Measurements from ENCODE around the gene EIF5AL1.
A peak's percentile ranks its signal among the peaks of the same experiment; 100 is the strongest.

The EIF5AL1 gene

GRCh38 chr10:79488336-79488735 is 24.0 kb upstream of the EIF5AL1 start:
- H3K27ac ChIP-seq (ENCODE audit: low read depth, low read length, severe bottlenecking) = peak overlapping the region; percentile 89
- H3K4me1 ChIP-seq (ENCODE audit: control insufficient read depth, insufficient read depth, low read length, poor library complexity, severe bottlenecking) = peaks cover 41% of the 10 kb centered on the region
- no peak overlapping the region for H3K4me3 ChIP-seq (ENCODE audit: extremely low read depth, insufficient read depth, low read length, poor library complexity, severe bottlenecking)
- no peaks in the 10 kb centered on the region for H3K9me3 ChIP-seq (ENCODE audit: control insufficient read depth, low read length)
- 80 to 83% methylated on average over 1 of the region's 5 CpGs for WGBS, 2 experiments (ENCODE audit: insufficient coverage in 2 of 2)
- no peaks in the 10 kb centered on the region for H3K36me3 ChIP-seq (ENCODE audit: control insufficient read depth, insufficient read depth, low read length)

- H3K27ac ChIP-seq (ENCODE audit: low read depth, low read length, severe bottlenecking) = peak overlapping the region; percentile 89
- 88 to 92% methylated on average over 2 to 3 of the region's 3 CpGs for WGBS, 2 experiments (ENCODE audit: insufficient coverage in 2 of 2)
- H3K36me3 ChIP-seq (ENCODE audit: control insufficient read depth, insufficient read depth, low read length) = no peaks in the 10 kb centered on the region
- H3K9me3 ChIP-seq (ENCODE audit: control insufficient read depth, low read length) = no peaks in the 10 kb centered on the region
- H3K4me1 ChIP-seq (ENCODE audit: control insufficient read depth, insufficient read depth, low read length, poor library complexity, severe bottlenecking) = peaks cover 36% of the 10 kb centered on the region
- H3K4me3 ChIP-seq (ENCODE audit: extremely low read depth, insufficient read depth, low read length, poor library complexity, severe bottlenecking) = no peak overlapping the region
Measured at GRCh38 chr10:79488870-79489269, 23.5 kb upstream of the EIF5AL1 start.

DNA sequence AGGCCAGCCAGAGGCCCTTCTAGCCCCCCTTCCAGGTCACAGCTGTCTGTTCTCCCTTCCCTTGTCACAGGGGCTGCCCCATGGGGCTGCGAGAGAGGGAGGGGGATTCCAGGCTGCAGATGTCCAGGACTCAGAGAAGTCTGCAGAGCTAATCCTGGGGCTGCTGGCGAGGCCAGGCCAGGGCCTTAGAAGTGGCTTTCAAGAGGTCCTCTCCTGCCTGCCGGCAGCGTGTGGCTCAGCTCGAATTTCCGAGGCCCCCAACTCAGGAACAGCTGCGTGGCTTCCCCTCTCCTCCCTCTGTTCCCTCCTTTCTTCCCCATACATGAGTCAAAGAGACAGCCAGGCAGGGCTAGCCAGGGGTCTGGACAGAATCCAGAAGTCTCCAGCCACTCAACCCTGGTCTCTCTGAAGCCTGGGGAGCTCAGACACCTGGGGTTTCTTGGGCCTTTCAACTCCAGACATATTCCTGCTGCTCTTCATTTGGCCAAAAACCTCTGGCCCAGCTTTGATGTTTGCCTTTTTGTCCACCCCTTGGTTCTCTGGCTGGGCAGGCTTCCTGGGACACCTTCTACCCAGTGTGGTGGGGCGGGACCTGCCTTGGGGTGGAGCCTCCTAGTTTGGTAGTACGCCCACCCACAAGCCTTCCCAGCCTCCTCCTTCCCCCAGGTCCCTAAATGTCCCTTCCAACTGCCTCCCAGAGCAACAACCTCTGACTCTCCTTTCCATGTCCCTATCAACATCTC is 21.8 kb upstream of the EIF5AL1 start:
- H3K27ac ChIP-seq (ENCODE audit: low read depth, low read length, severe bottlenecking) = peak overlapping the region; percentile 69
- H3K4me1 ChIP-seq (ENCODE audit: control insufficient read depth, insufficient read depth, low read length, poor library complexity, severe bottlenecking) = peaks cover 31% of the 10 kb centered on the region
- WGBS, 2 experiments (ENCODE audit: insufficient coverage in 2 of 2) = 67 to 91% methylated on average over 1 to 9 of the region's 9 CpGs
- no peaks in the 10 kb centered on the region for H3K36me3 ChIP-seq (ENCODE audit: control insufficient read depth, insufficient read depth, low read length)
- H3K4me3 ChIP-seq (ENCODE audit: extremely low read depth, insufficient read depth, low read length, poor library complexity, severe bottlenecking) = no peak overlapping the region
- H3K9me3 ChIP-seq (ENCODE audit: control insufficient read depth, low read length) = no peaks in the 10 kb centered on the region

DNA sequence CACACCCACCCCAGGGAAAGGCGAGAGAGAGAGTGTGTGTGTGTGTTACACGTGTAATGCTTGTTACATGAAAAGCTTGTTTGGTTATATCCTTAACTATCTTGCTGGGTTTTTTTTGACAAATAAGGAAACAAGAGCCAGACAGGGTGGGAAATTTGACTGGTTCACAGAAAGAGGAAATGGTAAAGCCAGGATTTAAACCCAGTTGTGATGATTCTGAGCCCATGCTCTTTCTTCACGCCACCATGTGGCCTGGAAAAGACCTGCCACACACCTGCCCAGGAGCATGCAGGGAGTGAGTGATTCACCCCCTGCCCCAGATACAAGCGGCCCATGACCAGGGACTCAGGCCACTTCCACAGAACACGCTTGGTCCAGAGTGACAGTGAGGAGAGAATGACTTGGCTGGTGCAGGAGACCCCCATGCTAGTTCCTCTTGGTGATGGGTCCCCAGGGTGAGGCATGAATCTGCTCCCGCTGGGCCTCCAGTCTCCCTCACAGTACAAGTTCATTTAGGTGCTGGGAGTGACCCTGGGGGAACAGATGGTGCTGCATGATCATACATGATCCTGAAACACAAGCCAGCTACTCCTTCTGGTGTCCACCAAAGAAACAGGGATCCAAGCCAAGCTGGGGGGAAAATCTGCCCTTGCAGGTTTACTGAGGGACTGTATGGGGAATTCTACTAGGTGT is 21.0 kb upstream of the EIF5AL1 start:
- no peak overlapping the region for H3K27ac ChIP-seq (ENCODE audit: low read depth, low read length, severe bottlenecking)
- H3K4me1 ChIP-seq (ENCODE audit: control insufficient read depth, insufficient read depth, low read length, poor library complexity, severe bottlenecking) = peaks cover 31% of the 10 kb centered on the region
- no peak overlapping the region for H3K4me3 ChIP-seq (ENCODE audit: extremely low read depth, insufficient read depth, low read length, poor library complexity, severe bottlenecking)
- no peaks in the 10 kb centered on the region for H3K9me3 ChIP-seq (ENCODE audit: control insufficient read depth, low read length)
- 89 to 90% methylated on average over 2 to 3 of the region's 6 CpGs for WGBS, 2 experiments (ENCODE audit: insufficient coverage in 2 of 2)
- H3K36me3 ChIP-seq (ENCODE audit: control insufficient read depth, insufficient read depth, low read length) = no peaks in the 10 kb centered on the region

DNA sequence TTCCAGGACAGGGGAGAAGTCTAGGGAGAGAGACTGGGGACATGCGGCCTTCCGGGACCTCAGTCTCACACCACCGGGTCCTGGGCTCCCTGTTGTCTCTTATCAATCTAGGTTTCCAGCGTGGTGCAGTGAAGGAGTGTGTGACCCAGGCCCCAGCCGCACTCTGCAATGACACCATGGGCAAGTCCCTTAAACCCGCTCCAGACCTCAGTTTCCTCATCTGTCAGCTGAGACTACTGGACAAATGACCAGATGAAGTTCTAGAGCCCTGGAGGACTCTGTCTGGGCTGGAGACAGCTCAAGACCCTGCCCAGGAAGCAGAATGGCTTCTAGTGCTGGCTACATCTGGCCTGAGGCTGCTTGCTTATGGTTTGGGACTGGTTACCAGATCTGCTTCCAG is 20.1 kb upstream of the EIF5AL1 start:
- Histone ChIP-seq H3K9me3 (ENCODE audit: control insufficient read depth, low read length) (no peaks in the 10 kb centered on the region), H3K36me3 (ENCODE audit: control insufficient read depth, insufficient read depth, low read length) (no peaks in the 10 kb centered on the region), H3K4me3 (ENCODE audit: extremely low read depth, insufficient read depth, low read length, poor library complexity, severe bottlenecking) (no peak overlapping the region), H3K27ac (ENCODE audit: low read depth, low read length, severe bottlenecking) (no peak overlapping the region), H3K4me1 (ENCODE audit: control insufficient read depth, insufficient read depth, low read length, poor library complexity, severe bottlenecking) (peaks cover 30% of the 10 kb centered on the region)
- WGBS, 2 experiments (ENCODE audit: insufficient coverage in 2 of 2) = 96 to 97% methylated on average over 3 of the region's 6 CpGs

GRCh38 chr10:79492839-79493238 is 19.5 kb upstream of the EIF5AL1 start:
- 89 to 91% methylated on average over 2 to 3 of the region's 3 CpGs for WGBS, 2 experiments (ENCODE audit: insufficient coverage in 2 of 2)
- H3K4me1 ChIP-seq (ENCODE audit: control insufficient read depth, insufficient read depth, low read length, poor library complexity, severe bottlenecking) = peaks cover 25% of the 10 kb centered on the region
- H3K4me3 ChIP-seq (ENCODE audit: extremely low read depth, insufficient read depth, low read length, poor library complexity, severe bottlenecking) = no peak overlapping the region
- no peaks in the 10 kb centered on the region for H3K36me3 ChIP-seq (ENCODE audit: control insufficient read depth, insufficient read depth, low read length)
- H3K9me3 ChIP-seq (ENCODE audit: control insufficient read depth, low read length) = no peaks in the 10 kb centered on the region
- no peak overlapping the region for H3K27ac ChIP-seq (ENCODE audit: low read depth, low read length, severe bottlenecking)

GRCh38 chr10:79493806-79494205 is 18.5 kb upstream of the EIF5AL1 start:
- H3K4me1 ChIP-seq (ENCODE audit: control insufficient read depth, insufficient read depth, low read length, poor library complexity, severe bottlenecking) = peaks cover 15% of the 10 kb centered on the region
- no peak overlapping the region for H3K27ac ChIP-seq (ENCODE audit: low read depth, low read length, severe bottlenecking)
- no peak overlapping the region for H3K4me3 ChIP-seq (ENCODE audit: extremely low read depth, insufficient read depth, low read length, poor library complexity, severe bottlenecking)

GRCh38 chr10:79494871-79495705 is 17.2 kb upstream of the EIF5AL1 start:
- Histone ChIP-seq H3K27ac (ENCODE audit: low read depth, low read length, severe bottlenecking) (no peak overlapping the region), H3K4me1 (ENCODE audit: control insufficient read depth, insufficient read depth, low read length, poor library complexity, severe bottlenecking) (peaks cover 9% of the 10 kb centered on the region), H3K4me3 (ENCODE audit: extremely low read depth, insufficient read depth, low read length, poor library complexity, severe bottlenecking) (no peak overlapping the region), H3K36me3 (ENCODE audit: control insufficient read depth, insufficient read depth, low read length) (no peaks in the 10 kb centered on the region), H3K9me3 (ENCODE audit: control insufficient read depth, low read length) (no peaks in the 10 kb centered on the region)
- WGBS, 2 experiments (ENCODE audit: insufficient coverage in 2 of 2) = 93 to 96% methylated on average over 14 to 16 of the region's 17 CpGs

More at GRCh38 chr10:79493806-79494205, 18.5 kb upstream of the EIF5AL1 start:
- Histone ChIP-seq H3K9me3 (ENCODE audit: control insufficient read depth, low read length) (no peaks in the 10 kb centered on the region), H3K36me3 (ENCODE audit: control insufficient read depth, insufficient read depth, low read length) (no peaks in the 10 kb centered on the region)
- 63 to 100% methylated on average over 1 of the region's 1 CpG for WGBS, 2 experiments (ENCODE audit: insufficient coverage in 2 of 2)

GRCh38 chr10:79495791-79496190 is 16.5 kb upstream of the EIF5AL1 start:
- Histone ChIP-seq H3K27ac (ENCODE audit: low read depth, low read length, severe bottlenecking) (no peak overlapping the region), H3K4me3 (ENCODE audit: extremely low read depth, insufficient read depth, low read length, poor library complexity, severe bottlenecking) (no peak overlapping the region), H3K9me3 (ENCODE audit: control insufficient read depth, low read length) (no peaks in the 10 kb centered on the region), H3K4me1 (ENCODE audit: control insufficient read depth, insufficient read depth, low read length, poor library complexity, severe bottlenecking) (peaks cover 2% of the 10 kb centered on the region), H3K36me3 (ENCODE audit: control insufficient read depth, insufficient read depth, low read length) (no peaks in the 10 kb centered on the region)
- no CpG with 5 or more reads among the region's 6 CpGs for WGBS, 2 experiments (ENCODE audit: insufficient coverage in 2 of 2)

GRCh38 chr10:79496896-79497295 is 15.4 kb upstream of the EIF5AL1 start:
- H3K36me3 ChIP-seq (ENCODE audit: control insufficient read depth, insufficient read depth, low read length) = no peaks in the 10 kb centered on the region
- H3K27ac ChIP-seq (ENCODE audit: low read depth, low read length, severe bottlenecking) = no peak overlapping the region
- no peaks in the 10 kb centered on the region for H3K4me1 ChIP-seq (ENCODE audit: control insufficient read depth, insufficient read depth, low read length, poor library complexity, severe bottlenecking)
- WGBS, 2 experiments (ENCODE audit: insufficient coverage in 2 of 2) = 61 to 69% methylated on average over 3 to 4 of the region's 4 CpGs
- no peaks in the 10 kb centered on the region for H3K9me3 ChIP-seq (ENCODE audit: control insufficient read depth, low read length)
- no peak overlapping the region for H3K4me3 ChIP-seq (ENCODE audit: extremely low read depth, insufficient read depth, low read length, poor library complexity, severe bottlenecking)

Data from mesodermal cell (in vitro differentiated cells).